22Rv1 (cell line): Measurements from ENCODE around the gene C19orf25.

Experiments used
- H3K27ac ChIP-seq: fragments of 450-650 bp; 2 replicates; pipeline ENCODE4 v1.5.1; 2017
- ZFX ChIP-seq: fragments of 450-650 bp; IDR thresholded peaks from 2 replicates; pipeline ENCODE4 v1.6.1; 2017; ENCODE audit warnings: antibody characterized with exemption, borderline replicate concordance
- TF ChIP-seq, protein P1 (sequence below): fragments of 450-650 bp; IDR thresholded peaks from 2 replicates; pipeline ENCODE4 v1.5.1; 2017; ENCODE audit warnings: mild to moderate bottlenecking

C19orf25 gene

DNA sequence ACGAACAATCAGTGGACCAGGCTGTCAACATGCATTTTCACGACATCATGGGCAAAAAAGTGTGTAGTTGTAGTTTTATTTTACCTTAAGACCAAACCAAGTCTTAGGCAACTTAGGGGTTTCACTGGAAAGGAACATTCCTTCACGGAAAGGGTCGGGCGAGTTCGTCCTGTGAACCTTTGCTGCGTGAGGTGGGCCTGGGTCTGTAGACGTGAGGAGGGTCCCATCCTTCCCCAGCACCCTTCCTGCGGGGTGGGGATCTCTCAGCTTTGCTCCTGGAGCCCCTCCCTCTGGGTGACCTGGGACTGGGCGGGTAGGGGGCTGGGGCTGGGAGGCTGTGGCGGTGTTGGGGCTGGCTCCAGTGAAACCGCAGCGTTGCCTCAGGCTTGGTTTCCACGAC, 53.1 kb downstream of the C19orf25 start:
- peak overlapping the region; percentile 12; the same call in 1 of the 2 replicates for H3K27ac ChIP-seq
- TF ChIP-seq, protein P1, sequence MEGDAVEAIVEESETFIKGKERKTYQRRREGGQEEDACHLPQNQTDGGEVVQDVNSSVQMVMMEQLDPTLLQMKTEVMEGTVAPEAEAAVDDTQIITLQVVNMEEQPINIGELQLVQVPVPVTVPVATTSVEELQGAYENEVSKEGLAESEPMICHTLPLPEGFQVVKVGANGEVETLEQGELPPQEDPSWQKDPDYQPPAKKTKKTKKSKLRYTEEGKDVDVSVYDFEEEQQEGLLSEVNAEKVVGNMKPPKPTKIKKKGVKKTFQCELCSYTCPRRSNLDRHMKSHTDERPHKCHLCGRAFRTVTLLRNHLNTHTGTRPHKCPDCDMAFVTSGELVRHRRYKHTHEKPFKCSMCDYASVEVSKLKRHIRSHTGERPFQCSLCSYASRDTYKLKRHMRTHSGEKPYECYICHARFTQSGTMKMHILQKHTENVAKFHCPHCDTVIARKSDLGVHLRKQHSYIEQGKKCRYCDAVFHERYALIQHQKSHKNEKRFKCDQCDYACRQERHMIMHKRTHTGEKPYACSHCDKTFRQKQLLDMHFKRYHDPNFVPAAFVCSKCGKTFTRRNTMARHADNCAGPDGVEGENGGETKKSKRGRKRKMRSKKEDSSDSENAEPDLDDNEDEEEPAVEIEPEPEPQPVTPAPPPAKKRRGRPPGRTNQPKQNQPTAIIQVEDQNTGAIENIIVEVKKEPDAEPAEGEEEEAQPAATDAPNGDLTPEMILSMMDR, result no peak
- TF ChIP-seq ZFX, result no peak

DNA sequence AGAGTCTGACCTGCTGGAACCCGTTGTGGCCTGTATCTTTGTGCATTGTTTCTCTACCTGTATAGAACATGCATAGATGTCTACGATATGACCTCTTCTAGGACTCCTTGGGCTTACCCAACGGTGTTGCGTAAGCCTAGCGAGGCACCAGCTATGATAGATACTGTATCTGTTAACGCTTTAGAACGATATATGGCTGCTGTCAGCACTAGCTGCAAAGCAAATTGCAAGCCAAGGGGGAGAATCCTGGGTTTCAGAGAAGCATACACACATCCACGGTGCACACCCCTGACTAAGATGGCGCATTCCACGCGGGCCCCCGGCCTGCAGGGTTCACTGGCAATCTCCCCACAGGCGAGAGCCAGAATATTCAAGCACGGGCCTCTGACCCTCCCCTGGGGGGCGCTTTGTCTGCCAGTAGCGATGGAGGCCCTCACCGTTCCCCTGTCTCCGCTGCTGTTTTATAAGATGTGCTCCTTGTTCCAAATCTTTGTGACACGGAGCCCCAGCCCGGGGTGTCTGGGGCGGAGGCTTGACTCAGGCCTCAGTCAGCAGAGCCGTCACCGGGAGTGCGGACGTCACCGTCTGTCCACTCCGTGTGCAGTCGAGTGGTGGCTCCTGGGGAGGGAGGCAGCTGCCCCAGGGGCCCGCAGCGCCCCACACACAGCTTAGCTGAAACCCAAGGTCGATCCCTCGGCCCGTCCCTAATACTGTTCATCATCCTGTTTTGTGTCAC, 53.7 kb downstream of the C19orf25 start:
- TF ChIP-seq, protein P1, result no peak
- no peak for TF ChIP-seq ZFX
- H3K27ac ChIP-seq, result peak overlapping the region; percentile 59

DNA sequence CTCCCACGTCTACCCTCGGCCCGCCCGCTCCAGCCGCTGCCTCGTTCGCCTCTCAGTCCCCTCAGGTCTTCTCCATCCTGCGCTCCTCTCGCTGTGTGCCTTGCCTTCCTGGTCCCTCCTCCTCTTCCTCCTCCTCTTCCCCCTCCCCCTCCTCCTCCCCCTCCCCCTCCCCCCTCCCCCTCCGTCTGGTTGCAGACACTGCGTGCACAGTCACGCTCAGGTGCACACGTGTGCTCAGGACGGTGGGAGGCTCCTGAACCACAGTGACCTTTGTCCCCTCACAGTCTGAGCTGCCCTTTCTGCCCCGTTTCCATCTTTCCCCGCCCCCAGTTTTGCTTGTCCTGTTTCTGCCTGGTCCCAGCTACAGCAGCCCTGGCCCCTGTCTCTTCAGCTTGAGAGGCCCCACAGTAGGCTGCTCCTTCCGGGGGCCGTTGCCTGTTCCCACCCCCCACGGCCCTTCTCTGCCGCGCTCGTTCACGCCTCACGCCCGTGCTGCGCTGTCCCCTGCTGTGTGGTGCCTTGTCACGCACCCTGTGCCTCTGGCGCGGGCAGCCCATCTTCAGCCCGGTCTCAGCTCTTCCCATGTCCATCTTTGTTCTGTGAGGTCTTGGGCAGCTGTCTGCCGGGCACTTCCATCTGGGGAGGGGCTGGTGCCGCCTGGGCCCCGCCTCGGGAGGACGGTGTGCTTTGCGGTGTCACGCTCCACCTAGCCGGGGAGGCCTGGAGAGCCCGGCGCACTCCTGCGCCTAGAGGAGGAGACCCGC, 54.6 kb downstream of the C19orf25 start:
- TF ChIP-seq, protein P1, result no peak
- no peak for TF ChIP-seq ZFX
- peak overlapping the region; percentile 59 for H3K27ac ChIP-seq

DNA sequence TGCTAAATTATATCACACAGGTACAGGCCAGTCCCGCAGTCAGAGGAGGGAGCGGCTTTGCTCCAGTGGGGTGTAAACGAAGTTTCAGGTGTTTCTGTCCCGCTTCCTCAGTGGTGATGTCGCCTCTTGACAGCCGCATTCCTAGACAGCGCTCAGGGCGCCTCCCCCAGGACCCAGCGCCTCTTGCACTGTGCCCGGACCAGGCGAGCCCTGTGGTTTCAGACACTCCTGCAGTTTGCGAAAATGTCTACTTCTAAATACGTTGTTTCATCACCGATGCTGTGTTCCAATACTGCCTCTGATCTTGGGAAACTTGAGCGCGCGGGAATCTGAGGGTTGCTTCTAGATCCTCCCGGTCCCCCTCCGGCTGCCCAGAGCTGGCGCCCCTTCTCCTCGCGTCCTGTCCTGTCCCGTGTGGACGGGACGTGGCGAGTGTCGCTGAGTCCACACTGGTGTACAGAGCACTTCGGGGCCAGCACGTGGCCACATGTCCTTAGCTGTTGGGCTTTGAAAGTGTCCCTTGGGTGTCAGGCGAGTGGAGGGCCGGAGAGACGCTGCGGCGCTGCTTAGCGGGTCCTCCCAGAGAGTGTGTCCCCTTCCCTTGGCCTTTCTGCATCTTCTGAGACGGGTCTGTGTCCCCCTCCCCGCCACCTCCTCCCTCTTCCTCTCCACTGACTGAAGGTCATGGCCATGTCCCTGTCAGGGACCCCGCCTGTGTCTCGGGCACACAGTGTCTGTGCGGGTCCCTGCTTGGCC, 55.4 kb downstream of the C19orf25 start:
- H3K27ac ChIP-seq, result peak overlapping the region; percentile 47
- TF ChIP-seq ZFX, result no peak
- TF ChIP-seq, protein P1, result no peak
